ENCODE measurements around the gene SPTBN1.

The SPTBN1 gene

GRCh38 chr2:54455563-54456361, at the start of gene SPTBN1:
TSS of gene SPTBN1 (plus strand) at chr2:54456327. CDS start at chr2:54526419, 70,092 bp downstream.
- Mint-ChIP-seq H3K36me3 (no peaks in the 10 kb centered on the region), H3K4me1 (peaks cover 16% of the 10 kb centered on the region), H3K4me3 (peak within 1 kb of the TSS; percentile 81), H3K27ac (no peak within 1 kb of the TSS), H3K9me3 (no peaks in the 10 kb centered on the region)
- DNase-seq (ENCODE audit: low spot score in 2 of 2): peak in 1 of 2 donors; percentile 50
- ATAC-seq: peak; percentile 60

- no peaks in the 10 kb centered on the region for H3K9me3 Mint-ChIP-seq
- H3K4me3 Mint-ChIP-seq: no peak overlapping the region
- no peak for ATAC-seq
Observed at GRCh38 chr2:54407693-54408092, 48.4 kb upstream of the SPTBN1 start.

GRCh38 chr2:54408288-54408687, 47.8 kb upstream of the SPTBN1 start:
- Mint-ChIP-seq H3K4me3 (no peak overlapping the region), H3K27ac (no peak overlapping the region), H3K9me3 (no peaks in the 10 kb centered on the region), H3K4me1 (peaks cover 5% of the 10 kb centered on the region), H3K36me3 (no peaks in the 10 kb centered on the region)
- DNase-seq (ENCODE audit: low spot score in 2 of 2): no peak
- no peak for ATAC-seq

More at GRCh38 chr2:54407693-54408092, 48.4 kb upstream of the SPTBN1 start:
- H3K27ac Mint-ChIP-seq: no peak overlapping the region
- no peaks in the 10 kb centered on the region for H3K36me3 Mint-ChIP-seq
- H3K4me1 Mint-ChIP-seq: peaks cover 5% of the 10 kb centered on the region
- DNase-seq (ENCODE audit: low spot score in 2 of 2): no peak

- H3K27ac Mint-ChIP-seq: no peak overlapping the region
- ATAC-seq: no peak
- H3K36me3 Mint-ChIP-seq: no peaks in the 10 kb centered on the region
- no peak overlapping the region for H3K4me3 Mint-ChIP-seq
- H3K4me1 Mint-ChIP-seq: no peaks in the 10 kb centered on the region
- no peaks in the 10 kb centered on the region for H3K9me3 Mint-ChIP-seq
- DNase-seq (ENCODE audit: low spot score in 2 of 2): no peak
Observed at GRCh38 chr2:54409752-54410151, 46.4 kb upstream of the SPTBN1 start.

- Mint-ChIP-seq H3K4me3 (no peak overlapping the region), H3K27ac (no peak overlapping the region), H3K36me3 (no peaks in the 10 kb centered on the region), H3K9me3 (no peaks in the 10 kb centered on the region), H3K4me1 (no peaks in the 10 kb centered on the region)
- no peak for DNase-seq (ENCODE audit: low spot score in 2 of 2)
- no peak for ATAC-seq
Observed at GRCh38 chr2:54411801-54412354, 44.2 kb upstream of the SPTBN1 start.

GRCh38 chr2:54416166-54416813, 39.8 kb upstream of the SPTBN1 start:
- Mint-ChIP-seq H3K4me1 (peaks cover 1% of the 10 kb centered on the region), H3K27ac (no peak overlapping the region), H3K9me3 (no peaks in the 10 kb centered on the region), H3K36me3 (no peaks in the 10 kb centered on the region), H3K4me3 (no peak overlapping the region)
- ATAC-seq: no peak
- DNase-seq (ENCODE audit: low spot score in 2 of 2): no peak

- ATAC-seq (no peak), DNase-seq (ENCODE audit: low spot score in 2 of 2) (no peak)
- Mint-ChIP-seq H3K9me3 (no peaks in the 10 kb centered on the region), H3K36me3 (no peaks in the 10 kb centered on the region), H3K27ac (no peak overlapping the region), H3K4me1 (peaks cover 8% of the 10 kb centered on the region), H3K4me3 (no peak overlapping the region)
Observed at GRCh38 chr2:54416938-54417337, 39.2 kb upstream of the SPTBN1 start.

- ATAC-seq: no peak
- H3K27ac Mint-ChIP-seq: no peak overlapping the region
- no peaks in the 10 kb centered on the region for H3K9me3 Mint-ChIP-seq
- DNase-seq (ENCODE audit: low spot score in 2 of 2): no peak
- H3K36me3 Mint-ChIP-seq: no peaks in the 10 kb centered on the region
- peaks cover 10% of the 10 kb centered on the region for H3K4me1 Mint-ChIP-seq
- H3K4me3 Mint-ChIP-seq: no peak overlapping the region
Observed at GRCh38 chr2:54417577-54417976, 38.5 kb upstream of the SPTBN1 start.

GRCh38 chr2:54419388-54419787, 36.7 kb upstream of the SPTBN1 start:
- ATAC-seq: no peak
- DNase-seq (ENCODE audit: low spot score in 2 of 2): no peak
- no peaks in the 10 kb centered on the region for H3K36me3 Mint-ChIP-seq
- H3K4me3 Mint-ChIP-seq: no peak overlapping the region
- H3K4me1 Mint-ChIP-seq: peaks cover 10% of the 10 kb centered on the region
- H3K9me3 Mint-ChIP-seq: no peaks in the 10 kb centered on the region
- H3K27ac Mint-ChIP-seq: no peak overlapping the region

- peaks cover 10% of the 10 kb centered on the region for H3K4me1 Mint-ChIP-seq
- no peak overlapping the region for H3K4me3 Mint-ChIP-seq
- H3K27ac Mint-ChIP-seq: no peak overlapping the region
- no peaks in the 10 kb centered on the region for H3K9me3 Mint-ChIP-seq
- ATAC-seq (no peak), DNase-seq (ENCODE audit: low spot score in 2 of 2) (no peak)
- no peaks in the 10 kb centered on the region for H3K36me3 Mint-ChIP-seq
Observed at GRCh38 chr2:54419855-54420523, 36.1 kb upstream of the SPTBN1 start.

GRCh38 chr2:54420524-54421172, 35.5 kb upstream of the SPTBN1 start:
- Mint-ChIP-seq H3K4me1 (peaks cover 10% of the 10 kb centered on the region), H3K27ac (no peak overlapping the region)
- no peak for ATAC-seq

GRCh38 chr2:54422072-54422581, 34.0 kb upstream of the SPTBN1 start:
- H3K4me1 Mint-ChIP-seq: peaks cover 10% of the 10 kb centered on the region
- no peaks in the 10 kb centered on the region for H3K9me3 Mint-ChIP-seq
- peak overlapping the region; percentile 42 for H3K4me3 Mint-ChIP-seq
- ATAC-seq: peak; percentile 68
- H3K36me3 Mint-ChIP-seq: no peaks in the 10 kb centered on the region
- no peak overlapping the region for H3K27ac Mint-ChIP-seq
- DNase-seq (ENCODE audit: low spot score in 2 of 2): peak in 1 of 2 donors; percentile 61

More at GRCh38 chr2:54420524-54421172, 35.5 kb upstream of the SPTBN1 start:
- Mint-ChIP-seq H3K9me3 (no peaks in the 10 kb centered on the region), H3K4me3 (no peak overlapping the region), H3K36me3 (no peaks in the 10 kb centered on the region)
- DNase-seq (ENCODE audit: low spot score in 2 of 2): no peak

GRCh38 chr2:54423213-54423612, 32.9 kb upstream of the SPTBN1 start:
- H3K27ac Mint-ChIP-seq: no peak overlapping the region
- H3K9me3 Mint-ChIP-seq: no peaks in the 10 kb centered on the region
- ATAC-seq: no peak
- peaks cover 10% of the 10 kb centered on the region for H3K4me1 Mint-ChIP-seq
- no peak for DNase-seq (ENCODE audit: low spot score in 2 of 2)
- H3K36me3 Mint-ChIP-seq: no peaks in the 10 kb centered on the region
- H3K4me3 Mint-ChIP-seq: no peak overlapping the region

GRCh38 chr2:54424555-54425163, 31.5 kb upstream of the SPTBN1 start:
- H3K9me3 Mint-ChIP-seq: no peaks in the 10 kb centered on the region
- DNase-seq (ENCODE audit: low spot score in 2 of 2) (no peak), ATAC-seq (no peak)
- no peak overlapping the region for H3K4me3 Mint-ChIP-seq
- no peak overlapping the region for H3K27ac Mint-ChIP-seq
- peaks cover 10% of the 10 kb centered on the region for H3K4me1 Mint-ChIP-seq
- H3K36me3 Mint-ChIP-seq: no peaks in the 10 kb centered on the region

All from stimulated activated effector memory CD8-positive, alpha-beta T cell treated with anti-CD3 and anti-CD28 coated beads, Interleukin-12 subunit alpha, Interleukin-12 subunit beta, amount 100 ng/mL, for 72 hours (primary cell).